Measurements from ENCODE around the gene PPP1R14C. TPM values are rescaled to one million over a fixed set of nuclear protein-coding genes. Genes with fewer than 3 reads are reported as not detected.

The PPP1R14C gene
- total and polyA plus RNA-seq, 2 experiments from 2014 or later = 1.1 to 1.4 TPM

GRCh38 chr6:150255840-150256239, 113.0 kb downstream of the PPP1R14C start (continued):
- TF ChIP-seq CTCF (conservative IDR thresholded peaks at IDR 0.05; ENCODE audit: low read depth in 2 of 2) (no peak), EZH2phosphoT487 (IDR thresholded peaks at IDR 0.05; ENCODE audit: unreplicated experiment) (no peak)

GRCh38 chr6:150256618-150257272, 113.9 kb downstream of the PPP1R14C start:
- no peaks in the 10 kb centered on the region for H3K36me3 Mint-ChIP-seq (ENCODE audit: low read depth)
- H3K27me3 Mint-ChIP-seq (ENCODE audit: insufficient read depth, low read depth, poor library complexity) = no peaks in the 10 kb centered on the region
- Histone ChIP-seq H3K27ac (ENCODE audit: low read depth) (no peak overlapping the region), H3K36me3 (ENCODE audit: insufficient read depth) (no peaks in the 10 kb centered on the region), H4K20me1 (replicated peaks; ENCODE audit: insufficient read depth) (no peaks in the 10 kb centered on the region), H3K4me3 (no peak overlapping the region), H3K4me2 (no peak overlapping the region), H3F3A (replicated peaks; ENCODE audit: low read depth) (no peaks in the 10 kb centered on the region), H3K4me1 (ENCODE audit: insufficient read depth) (no peaks in the 10 kb centered on the region), H2AFZ (no peak overlapping the region), H3K9me2 (ENCODE audit: insufficient read depth) (peaks cover 13% of the 10 kb centered on the region; the same call in 1 of the 2 replicates), H3K79me2 (replicated peaks; ENCODE audit: insufficient read depth) (no peaks in the 10 kb centered on the region), H3K27me3 (ENCODE audit: insufficient read depth) (no peaks in the 10 kb centered on the region)
- no peak for DNase-seq (ENCODE audit: low spot score)
- no peak overlapping the region for H3K27ac Mint-ChIP-seq
- ATAC-seq = no peak
- peaks cover under 1% of the 10 kb centered on the region; the same call in 2 of the 3 replicates for H3K4me1 Mint-ChIP-seq
- no peaks in the 10 kb centered on the region for H3K9me3 Mint-ChIP-seq
- H3K4me3 Mint-ChIP-seq = no peak overlapping the region
- TF ChIP-seq EZH2phosphoT487 (IDR thresholded peaks at IDR 0.05; ENCODE audit: unreplicated experiment) (no peak), CREB1 (CRISPR knock-in tag; IDR thresholded peaks at IDR 0.05; ENCODE audit: low read depth) (no peak), ETS1 (IDR thresholded peaks at IDR 0.05) (no peak), NANOG (IDR thresholded peaks at IDR 0.05; ENCODE audit: borderline replicate concordance) (no peak), ZNF462 (CRISPR knock-in tag; IDR thresholded peaks at IDR 0.05) (no peak), JUNB (IDR thresholded peaks at IDR 0.05; ENCODE audit: unreplicated experiment) (no peak), REST (IDR thresholded peaks at IDR 0.05; ENCODE audit: unreplicated experiment) (no peak), CTCF (conservative IDR thresholded peaks at IDR 0.05; ENCODE audit: low read depth in 2 of 2) (no peak)
